COLO668 (cell line): ENCODE measurements around the gene UTF1.

Experiments used
- DNase-seq: peaks from one replicate; lab custom pipeline; 2025; ENCODE audit not compliant: unreplicated experiment; lab: John Stamatoyannopoulos, UW

The UTF1 gene, protein sequence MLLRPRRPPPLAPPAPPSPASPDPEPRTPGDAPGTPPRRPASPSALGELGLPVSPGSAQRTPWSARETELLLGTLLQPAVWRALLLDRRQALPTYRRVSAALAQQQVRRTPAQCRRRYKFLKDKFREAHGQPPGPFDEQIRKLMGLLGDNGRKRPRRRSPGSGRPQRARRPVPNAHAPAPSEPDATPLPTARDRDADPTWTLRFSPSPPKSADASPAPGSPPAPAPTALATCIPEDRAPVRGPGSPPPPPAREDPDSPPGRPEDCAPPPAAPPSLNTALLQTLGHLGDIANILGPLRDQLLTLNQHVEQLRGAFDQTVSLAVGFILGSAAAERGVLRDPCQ

DNA sequence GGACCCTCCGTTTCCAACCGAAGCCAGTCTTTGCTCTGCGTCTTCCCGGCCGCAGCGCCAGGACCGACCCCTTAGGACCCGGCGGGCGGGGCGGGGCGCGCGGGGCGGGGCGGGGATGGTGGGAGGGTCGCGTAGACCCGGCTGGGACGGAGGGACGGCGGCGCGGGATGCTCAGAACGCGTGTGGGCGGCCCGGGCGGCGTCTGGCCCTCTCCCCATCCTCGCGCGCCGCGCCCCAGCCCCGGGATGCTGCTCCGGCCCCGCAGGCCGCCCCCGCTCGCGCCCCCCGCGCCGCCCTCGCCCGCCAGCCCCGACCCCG lies at the start of gene UTF1:
Gene UTF1 (plus strand): TSS at position 174 of the 318 bp plus-strand sequence. CDS start 72 bp downstream, at position 246.
- DNase-seq = no peak

DNA sequence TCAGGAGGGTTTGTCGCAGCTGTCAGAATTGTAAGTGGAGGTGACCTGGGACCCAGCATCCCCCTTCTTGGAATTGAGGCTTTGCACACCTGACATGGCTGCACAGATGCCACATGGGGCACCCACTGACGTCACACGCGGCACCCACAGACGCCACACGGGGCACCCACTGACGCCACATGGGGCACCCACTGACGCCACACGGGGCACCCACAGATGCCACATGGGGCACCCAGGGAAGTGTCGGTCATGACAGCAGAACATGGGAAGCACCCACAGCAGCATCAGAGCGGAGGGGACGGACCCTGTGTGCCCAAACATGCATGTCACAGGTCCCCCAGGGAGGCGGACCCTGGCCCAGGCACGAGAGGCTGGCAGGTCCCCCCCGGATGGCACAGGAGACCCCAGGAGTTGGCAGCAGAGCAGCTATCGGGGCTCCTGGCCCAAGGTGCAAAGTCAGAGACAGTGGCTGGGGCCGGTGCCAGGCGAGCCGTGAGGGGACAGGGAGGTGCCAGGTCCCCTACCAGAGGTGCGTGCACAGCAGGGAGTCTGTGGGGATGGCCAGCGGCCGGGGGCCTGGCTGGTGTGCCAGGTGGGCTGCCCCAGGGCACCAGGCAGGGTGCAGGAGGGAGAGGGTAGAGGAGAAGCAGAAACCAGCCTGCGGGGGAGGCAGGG lies 48.9 kb upstream of the UTF1 start:
- DNase-seq = no peak

DNA sequence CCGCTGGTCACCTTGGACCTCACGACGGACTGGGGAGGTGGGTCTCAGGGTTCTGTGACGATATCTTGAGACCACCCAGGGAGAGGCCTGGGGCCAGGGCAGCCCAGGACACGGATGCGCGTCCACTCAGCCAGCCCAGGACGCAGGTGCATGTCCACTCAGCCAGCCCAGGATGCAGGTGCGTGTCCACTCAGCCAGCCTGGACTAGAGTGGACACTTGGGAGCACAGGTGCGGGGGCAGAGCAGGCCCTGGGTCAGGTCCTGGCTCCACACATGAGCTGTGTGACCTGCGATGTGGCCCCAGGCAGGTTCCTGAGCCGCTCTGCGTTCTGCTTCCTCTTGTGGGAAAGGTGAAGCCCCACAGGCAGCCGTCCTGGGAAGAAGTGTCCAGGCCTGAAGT lies 47.8 kb upstream of the UTF1 start:
- no peak for DNase-seq

DNA sequence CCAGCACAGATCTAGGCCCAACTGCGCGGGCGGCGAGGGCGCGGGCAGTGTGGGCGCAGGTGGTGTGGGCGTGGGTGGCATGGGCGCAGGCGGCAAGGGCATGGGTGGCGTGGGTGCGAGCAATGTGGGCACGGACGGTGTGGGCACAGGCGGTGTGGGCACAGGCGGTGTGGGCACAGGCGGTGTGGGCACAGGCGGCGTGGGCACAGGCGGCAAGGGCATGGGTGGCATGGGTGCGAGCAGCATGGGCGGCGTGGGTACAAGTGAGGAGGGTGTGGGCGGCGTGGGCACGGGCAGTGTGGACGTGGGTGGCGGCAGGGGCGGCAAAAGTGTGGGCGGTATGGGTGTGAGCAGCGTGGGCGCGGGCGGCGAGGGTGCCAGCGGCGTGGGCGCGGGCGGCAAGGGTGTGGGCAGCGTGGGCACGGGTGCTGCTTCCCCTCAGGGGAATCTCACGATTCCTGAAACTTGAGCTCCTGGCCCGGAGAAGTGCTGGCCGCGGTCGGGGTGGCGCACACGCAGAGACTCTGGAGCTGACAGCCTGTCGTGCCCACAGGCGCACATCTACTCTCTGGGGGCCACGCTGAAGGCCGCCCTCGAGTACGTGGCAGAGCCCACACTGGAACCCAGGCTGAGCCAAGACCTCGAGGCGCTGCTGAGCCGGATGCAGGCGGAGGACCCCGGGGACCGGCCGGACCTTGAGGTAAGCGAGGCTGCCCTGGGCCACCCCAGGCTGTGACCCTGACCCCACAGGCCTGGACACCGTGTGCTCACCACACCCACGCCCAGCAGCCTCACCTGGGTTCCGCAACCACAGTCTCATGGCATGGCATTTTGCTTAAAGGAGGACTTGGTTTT lies 47.0 kb upstream of the UTF1 start:
- no peak for DNase-seq

DNA sequence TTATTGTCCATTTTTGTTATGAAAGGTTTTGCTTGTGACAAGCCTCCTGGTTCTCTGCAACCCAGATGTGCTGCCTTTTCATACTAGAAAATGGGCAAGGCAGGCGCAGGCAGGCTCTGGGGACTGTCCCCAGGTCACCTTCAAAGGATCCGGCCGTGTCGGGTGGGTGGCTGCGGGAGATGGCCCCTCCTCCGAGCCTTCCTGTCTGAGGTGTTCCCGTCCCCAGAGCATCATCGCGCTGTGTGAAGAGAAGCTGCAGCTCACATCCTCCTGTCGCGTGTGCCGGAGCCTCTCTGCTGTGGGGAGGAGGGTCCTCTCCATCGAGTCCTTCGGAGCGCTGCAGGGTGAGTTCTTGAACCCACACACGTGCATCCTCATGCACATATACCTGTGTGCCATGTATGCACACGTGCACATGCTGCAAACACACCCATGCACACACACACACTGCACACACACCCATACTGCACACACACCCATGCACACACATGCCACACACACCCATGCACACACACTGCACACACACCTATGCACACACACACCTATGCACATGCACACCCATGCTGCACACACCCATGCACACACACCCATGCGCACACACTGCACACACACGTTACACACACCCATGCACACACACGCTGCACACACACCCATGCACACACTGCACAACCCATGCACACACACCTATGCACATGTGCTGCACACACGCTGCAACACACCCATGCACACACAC lies 46.2 kb upstream of the UTF1 start:
- DNase-seq = no peak

DNA sequence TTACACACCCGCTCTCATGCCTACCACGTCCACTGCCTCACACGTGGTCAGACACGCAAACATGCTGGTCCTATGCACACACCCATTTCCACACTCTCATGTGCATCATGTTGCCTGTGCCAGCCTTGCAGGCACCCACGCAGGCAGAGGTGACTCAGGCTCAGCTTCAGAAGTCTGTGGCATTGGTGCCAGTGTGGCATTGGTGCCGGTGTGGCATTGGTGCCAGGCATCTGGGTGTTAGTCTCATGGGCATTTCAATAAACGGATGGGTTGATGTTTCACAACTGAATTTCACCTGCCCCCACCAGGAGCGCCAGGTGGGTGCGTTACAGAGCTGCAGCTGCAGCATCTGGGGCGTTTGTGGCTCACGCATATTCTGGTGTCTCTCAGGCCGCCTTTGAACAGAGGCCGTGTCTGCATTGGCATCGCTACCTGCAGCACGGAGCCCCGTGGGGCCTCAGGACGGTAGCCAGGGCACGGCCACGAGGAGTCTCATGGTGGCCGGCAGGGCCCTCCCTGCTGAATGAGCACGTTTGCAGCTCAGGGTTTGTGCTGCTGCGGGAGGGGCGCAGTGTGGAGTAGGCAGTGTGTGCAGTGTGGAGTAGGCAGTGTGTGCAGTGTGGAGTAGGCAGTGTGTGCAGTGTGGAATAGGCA lies 45.3 kb upstream of the UTF1 start:
- DNase-seq = no peak

DNA sequence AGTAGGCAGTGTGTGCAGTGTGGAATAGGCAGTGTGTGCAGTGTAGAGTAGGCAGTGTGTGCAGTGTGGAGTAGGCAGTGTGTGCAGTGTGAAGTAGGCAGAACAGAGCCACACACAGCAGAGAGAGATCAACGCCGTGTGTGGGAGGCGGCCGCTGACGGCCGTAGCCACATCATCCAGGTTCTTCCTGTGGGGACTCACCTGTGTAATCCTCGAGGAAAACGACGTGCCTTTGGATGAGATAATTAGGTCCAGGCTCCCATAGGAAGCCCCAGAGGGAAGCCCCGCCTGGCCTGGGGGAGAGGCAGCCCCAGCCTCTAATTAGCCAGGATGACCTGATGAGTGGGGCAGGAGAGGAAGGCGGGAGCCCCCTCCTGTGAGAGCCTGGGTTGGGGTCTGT lies 44.6 kb upstream of the UTF1 start:
- no peak for DNase-seq

DNA sequence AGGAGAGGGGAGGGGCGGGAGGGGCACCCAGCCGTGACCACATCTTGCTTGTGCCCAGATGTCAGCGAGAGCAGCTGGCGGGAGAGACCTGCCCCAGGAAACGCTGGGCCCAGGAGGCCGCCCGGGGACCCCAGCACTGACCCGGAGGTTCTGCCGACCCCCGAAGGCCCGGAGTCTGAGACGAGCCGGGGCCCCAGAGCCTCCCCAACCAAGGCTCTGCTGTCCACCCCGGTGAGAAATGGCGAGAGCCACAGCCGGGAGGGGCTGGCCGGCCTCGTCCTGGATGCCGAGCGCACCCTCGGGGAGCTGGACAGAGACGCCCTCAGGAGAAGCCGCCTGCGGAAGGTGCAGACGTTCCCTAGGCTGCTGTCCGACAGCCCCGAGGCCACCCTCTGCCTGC lies 44.1 kb upstream of the UTF1 start:
- DNase-seq = no peak

DNA sequence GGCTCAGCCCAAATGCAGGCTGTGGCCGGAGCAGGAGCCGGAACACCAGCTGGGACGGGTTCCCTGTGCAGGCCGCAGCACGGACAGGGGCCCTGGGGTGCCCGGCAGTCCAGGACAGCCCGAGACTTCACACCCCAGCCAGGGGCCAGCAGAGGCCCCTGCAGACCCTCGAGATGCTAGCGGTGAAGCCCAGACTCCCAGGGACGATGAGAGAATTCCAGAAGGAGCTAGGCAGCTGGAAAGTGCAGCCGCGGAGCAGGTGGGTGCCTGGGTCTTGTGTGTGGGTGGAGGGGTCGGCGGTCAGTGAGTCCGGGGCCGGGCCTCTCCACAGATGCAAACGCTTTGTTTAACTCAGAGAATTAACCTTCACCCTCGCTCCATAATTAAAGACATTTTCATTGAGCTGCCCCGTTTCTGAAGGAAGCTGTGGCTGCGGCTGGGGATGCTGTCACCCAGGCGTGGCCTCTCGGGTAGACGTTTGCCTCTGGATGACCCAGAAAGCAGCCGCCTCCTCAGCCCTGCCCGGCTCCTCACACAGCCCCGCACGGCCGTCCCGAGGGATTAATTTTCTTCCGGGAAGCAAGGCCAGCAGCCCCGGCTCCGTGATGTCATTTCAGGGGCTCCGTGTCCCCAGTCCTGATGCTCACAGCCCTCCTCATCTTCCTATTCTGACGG lies 43.5 kb upstream of the UTF1 start:
- no peak for DNase-seq

DNA sequence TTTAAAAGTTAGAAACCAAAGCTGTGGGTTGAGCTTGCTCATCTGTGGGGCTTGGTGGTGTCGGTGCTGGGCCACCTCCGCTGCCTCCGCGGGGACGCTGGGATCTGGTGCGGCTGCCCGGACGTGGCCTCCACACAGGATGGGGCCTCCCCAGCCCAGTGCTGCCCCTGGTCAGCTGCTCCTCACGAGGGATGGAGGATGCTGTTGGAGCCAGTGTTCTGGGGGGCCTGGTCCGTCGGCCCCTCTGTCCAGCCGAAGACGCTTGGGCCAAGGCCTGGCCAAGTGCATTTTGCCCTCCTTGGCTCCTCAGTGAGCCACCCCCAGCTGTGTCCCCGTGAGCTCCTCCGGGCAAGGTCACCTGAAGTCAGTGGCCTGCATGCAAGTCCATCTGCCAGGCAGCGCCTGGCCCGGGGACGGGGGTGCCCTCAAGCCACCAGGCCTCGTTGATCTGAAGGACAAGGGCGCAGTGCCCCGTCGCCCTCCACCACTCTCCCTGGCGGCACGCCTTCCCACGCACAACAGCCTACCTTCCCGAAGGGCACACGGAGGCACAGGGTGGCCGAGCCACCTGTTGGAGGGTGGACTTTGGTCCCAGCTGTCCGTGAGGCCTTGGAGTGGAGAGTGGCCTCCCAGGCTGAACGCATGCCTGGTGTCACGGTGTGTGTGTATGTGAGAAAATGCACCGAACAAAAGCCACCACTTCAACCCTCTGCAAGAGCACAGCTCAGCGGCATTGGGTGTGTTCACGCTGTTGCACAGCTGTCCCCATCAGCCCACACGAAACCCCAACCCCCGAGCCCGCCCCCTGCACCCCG lies 42.7 kb upstream of the UTF1 start:
- DNase-seq = peak; percentile 1

DNA sequence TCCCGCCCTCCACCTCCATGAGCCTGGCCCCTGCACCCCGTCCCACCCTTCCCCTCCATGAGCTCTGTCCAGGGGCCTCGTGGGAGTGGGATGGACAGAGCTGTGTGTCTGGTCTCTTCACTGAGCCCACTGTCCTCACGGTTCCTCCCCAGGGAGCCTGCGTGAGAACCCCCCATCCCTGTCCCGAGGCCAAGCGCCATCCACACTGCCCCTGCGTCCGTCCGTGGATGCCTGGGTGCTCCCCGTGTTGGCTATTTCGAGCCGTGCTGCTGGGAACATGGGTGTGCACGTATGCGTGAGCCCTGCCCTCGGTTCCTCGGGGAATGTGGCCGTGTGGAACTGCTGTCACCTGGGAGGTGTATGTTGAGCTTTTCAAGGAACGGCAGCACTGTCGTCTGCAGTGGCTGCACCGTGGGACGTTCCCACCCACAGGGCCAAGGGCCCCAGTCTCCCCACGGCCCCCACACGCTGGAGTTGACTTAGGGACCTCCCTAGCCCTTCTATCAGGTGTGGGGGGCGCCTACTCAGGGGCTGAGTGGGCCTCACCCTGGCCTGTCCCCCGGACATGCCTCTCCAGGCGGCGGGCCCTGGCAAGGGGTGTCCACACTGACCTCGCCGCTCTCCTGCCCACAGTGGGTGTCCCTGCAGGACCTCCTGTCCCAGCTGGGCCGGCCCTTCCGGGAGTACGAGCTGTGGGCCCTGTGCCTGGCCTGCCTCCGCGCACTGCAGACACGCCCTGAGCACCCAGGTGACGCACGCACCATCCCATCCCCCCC lies 41.9 kb upstream of the UTF1 start:
- DNase-seq = no peak

DNA sequence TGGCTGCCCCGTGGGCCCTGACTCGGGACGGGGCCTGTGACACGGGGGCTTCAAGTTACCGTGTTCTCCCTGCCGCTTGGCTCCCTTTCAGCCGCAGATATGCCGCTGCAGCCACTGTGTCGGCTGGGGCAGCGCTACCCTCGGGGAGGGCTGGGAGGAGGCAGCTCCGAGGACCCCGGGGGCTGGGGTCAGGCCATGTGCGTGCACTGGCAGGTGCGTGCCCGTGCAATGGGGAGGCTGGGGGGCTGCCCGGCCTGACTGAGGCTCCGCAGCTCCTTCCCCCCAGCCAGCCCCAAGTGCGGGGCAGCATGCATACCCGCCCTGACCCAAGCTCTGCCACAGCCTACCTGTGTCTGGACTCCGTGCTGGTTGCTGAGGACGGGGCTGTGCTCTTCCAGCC lies 40.8 kb upstream of the UTF1 start:
- no peak for DNase-seq

DNA sequence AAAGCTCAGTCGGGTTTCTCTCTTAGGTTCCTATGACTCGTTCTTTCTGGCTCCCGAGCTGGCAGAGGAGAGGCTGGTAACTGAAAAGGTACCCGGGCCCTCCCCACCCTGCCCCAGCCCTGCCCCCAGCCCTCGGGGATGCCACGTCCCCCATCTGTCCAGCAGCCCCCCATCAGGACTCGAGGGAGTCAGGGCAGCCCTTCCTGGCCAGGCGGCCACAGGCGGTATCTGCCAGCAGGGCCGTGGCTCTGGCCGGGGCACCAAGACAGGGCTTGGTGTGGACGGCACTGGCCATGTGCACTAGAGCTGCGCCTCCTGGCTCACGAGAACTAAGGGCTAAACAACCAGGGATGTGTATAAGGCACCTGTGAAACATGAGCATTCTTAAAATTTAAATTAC lies 40.3 kb upstream of the UTF1 start:
- no peak for DNase-seq

DNA sequence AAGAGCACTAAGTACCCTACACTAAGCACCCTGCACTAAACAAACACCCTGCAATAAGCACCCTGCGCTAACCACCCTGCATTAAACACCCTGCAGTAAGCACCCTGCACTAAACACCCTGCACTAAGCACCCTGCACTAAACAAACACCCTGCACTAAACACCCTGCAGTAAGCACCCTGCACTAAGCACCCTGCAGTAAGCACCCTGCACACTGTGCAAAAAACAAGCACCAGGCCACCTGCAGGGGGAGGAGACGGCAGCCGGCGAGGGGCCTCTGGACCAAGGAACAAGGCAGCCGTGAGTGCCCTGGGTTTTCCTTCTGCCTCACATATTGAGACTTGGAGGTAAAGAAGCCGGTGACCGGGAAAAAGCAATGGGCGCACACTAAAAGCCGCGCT lies 39.8 kb upstream of the UTF1 start:
- no peak for DNase-seq

DNA sequence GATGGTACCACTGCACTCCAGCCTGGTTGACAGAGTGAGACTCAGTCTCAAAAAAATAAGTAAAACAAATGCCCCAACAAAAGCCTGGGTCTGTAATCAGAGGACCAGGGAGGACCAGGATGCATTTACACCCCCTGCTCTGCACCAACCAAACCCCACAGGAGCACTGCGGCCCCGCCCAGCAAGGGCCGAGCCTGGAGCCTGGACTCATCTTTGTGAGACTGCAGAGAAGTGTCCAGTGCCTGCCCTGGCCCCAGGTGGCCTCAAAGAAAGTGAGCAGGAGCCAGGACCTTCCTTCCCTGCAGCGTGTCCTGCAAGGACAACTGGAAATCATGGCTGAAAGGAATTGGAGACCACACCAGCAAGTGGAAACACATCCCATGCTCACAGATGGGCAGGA lies 38.4 kb upstream of the UTF1 start:
- DNase-seq = no peak

DNA sequence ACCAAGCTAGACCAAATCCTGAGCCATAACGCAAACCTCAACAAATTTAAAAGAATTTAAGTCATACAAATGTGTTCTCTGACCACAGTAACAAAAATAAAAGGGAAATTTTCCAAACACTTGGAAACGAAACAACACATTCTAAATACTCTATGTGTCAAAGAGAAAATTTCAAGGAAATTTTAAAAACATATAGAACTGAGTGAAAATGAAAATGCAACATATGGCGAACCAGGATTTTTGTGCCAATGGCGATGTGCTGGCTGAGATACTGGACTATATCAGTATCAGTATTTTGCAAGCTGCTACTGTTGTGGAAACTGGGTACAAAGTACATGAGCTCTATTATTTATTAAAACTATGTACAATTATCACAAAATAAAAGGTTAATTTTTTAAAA lies 35.9 kb upstream of the UTF1 start:
- DNase-seq = no peak

DNA sequence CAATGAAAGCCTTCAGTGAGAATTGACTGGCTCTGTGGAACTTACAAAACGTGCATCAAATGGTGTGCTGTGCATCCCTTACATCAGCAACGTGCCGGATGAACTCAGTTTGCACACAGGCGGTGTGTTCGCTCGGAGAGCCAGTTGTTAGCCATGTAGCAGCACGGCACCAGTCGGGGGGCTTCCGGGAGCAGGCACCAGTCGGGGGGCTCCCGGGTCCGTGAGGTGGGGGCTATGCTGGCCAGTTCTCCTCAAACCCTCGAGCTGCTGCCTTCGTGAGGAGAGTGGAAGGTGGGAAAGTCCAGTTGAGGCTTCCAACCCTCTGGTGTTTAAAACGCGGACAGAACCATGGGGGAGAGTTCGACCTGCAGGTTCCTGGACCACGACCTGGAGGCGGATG lies 34.9 kb upstream of the UTF1 start:
- DNase-seq = no peak

DNA sequence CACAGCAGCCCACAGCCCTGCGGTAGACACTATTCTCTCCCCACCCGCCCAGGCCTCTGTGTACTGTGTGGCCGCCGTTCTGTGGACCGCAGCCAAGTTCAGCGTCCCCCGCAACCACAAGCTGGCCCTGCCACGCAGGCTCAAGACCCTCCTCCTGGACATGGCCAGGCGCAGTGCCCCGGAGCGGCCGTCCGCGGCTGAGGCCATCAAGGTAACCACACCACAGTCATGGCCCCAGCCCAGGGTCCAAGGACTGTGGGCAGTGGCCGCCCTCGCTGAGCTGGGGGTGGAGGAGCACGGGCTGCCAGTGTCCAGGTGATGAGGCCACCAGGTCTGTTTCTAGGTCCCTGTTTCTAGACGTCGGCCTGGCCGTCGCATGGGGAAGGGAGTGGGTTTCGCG lies 34.4 kb upstream of the UTF1 start:
- DNase-seq = no peak
